PC-9 (cell line): ENCODE measurements around the gene XKR7. TPM values are rescaled to one million over a fixed set of nuclear protein-coding genes. Genes with fewer than 3 reads are reported as not detected.
"Not testable (repeated sequence)": the region's sequence is repeated elsewhere in the genome, so short reads cannot be mapped to it uniquely, and the experiment has no call there.

Experiments
- BruUV-seq: library from RNA; stranded (reverse); fragments of 400-500 nt; replicated peaks from 2 replicates; lab custom pipeline; 2021; lab: Mats Ljungman, UMichigan
- CTCF ChIA-PET: fragments of 300-600 bp; sonication (Branson Sonifier 250); formaldehyde crosslinking; loops from one replicate; lab custom pipeline; 2022; ENCODE audit warnings: antibody characterized with exemption; lab: Charles Lee
- POLR2A ChIA-PET: fragments of 300-600 bp; sonication (Branson Sonifier 250); formaldehyde crosslinking; loops from one replicate; lab custom pipeline; 2022; ENCODE audit warnings: antibody characterized with exemption; ENCODE audit not compliant: unreplicated experiment; lab: Charles Lee
- DNase-seq, 2 experiments: peaks; one replicate each; pipeline versions ENCODE4 v3.0.0 to v3.0.0-alpha.2; 2015 to 2022; ENCODE audit warnings: mixed read lengths in 1 of 2
- H2AFZ ChIP-seq: fragments of 200-600 bp; sonication (generic); 2 replicates; pipeline ENCODE4 v1.8.1; 2017; ENCODE audit warnings: antibody characterized with exemption
- H3F3A ChIP-seq: fragments of 200-600 bp; sonication (generic); 2 replicates; pipeline ENCODE4 v1.8.1; 2017; ENCODE audit warnings: antibody characterized with exemption, mild to moderate bottlenecking, low read depth; ENCODE audit not compliant: insufficient read depth
- H3K27ac ChIP-seq: fragments of 200-600 bp; sonication (generic); 2 replicates; pipeline ENCODE4 v1.6.1; 2016; ENCODE audit warnings: mixed run types
- H3K27me3 ChIP-seq: fragments of 200-600 bp; sonication (generic); 2 replicates; pipeline ENCODE4 v1.6.1; 2016; ENCODE audit warnings: low read depth, mixed run types; ENCODE audit not compliant: insufficient read depth
- H3K36me3 ChIP-seq: fragments of 200-600 bp; sonication (generic); 2 replicates; pipeline ENCODE4 v1.6.1; 2016; ENCODE audit warnings: low read depth, mixed run types
- H3K4me1 ChIP-seq: fragments of 200-600 bp; sonication (generic); replicated peaks from 2 replicates; pipeline ENCODE4 v1.6.1; 2016; ENCODE audit warnings: mixed run types; ENCODE audit not compliant: insufficient read depth
- H3K4me2 ChIP-seq: fragments of 200-600 bp; sonication (generic); 2 replicates; pipeline ENCODE4 v1.6.1; 2017; ENCODE audit warnings: mixed run types
- H3K4me3 ChIP-seq: fragments of 200-600 bp; sonication (generic); 2 replicates; pipeline ENCODE4 v1.6.1; 2016; ENCODE audit warnings: mixed run types
- H3K79me2 ChIP-seq: fragments of 200-600 bp; sonication (generic); 2 replicates; pipeline ENCODE4 v1.6.1; 2017; ENCODE audit warnings: low read depth, mixed run types
- H3K9me2 ChIP-seq: fragments of 200-600 bp; sonication (generic); 2 replicates; pipeline ENCODE4 v1.8.1; 2017; ENCODE audit warnings: mild to moderate bottlenecking; ENCODE audit not compliant: insufficient read depth
- H3K9me3 ChIP-seq: fragments of 200-600 bp; sonication (generic); 2 replicates; pipeline ENCODE4 v1.8.1; 2016; ENCODE audit warnings: low read depth; ENCODE audit not compliant: insufficient read depth
- H4K20me1 ChIP-seq: fragments of 200-600 bp; sonication (generic); 2 replicates; pipeline ENCODE4 v1.8.1; 2017; ENCODE audit not compliant: insufficient read depth
- EZH2 ChIP-seq: fragments of 200-600 bp; sonication (generic); IDR thresholded peaks from 2 replicates; pipeline ENCODE4 v1.8.0; 2017; ENCODE audit warnings: antibody characterized with exemption, low read depth
- intact Hi-C: fragments of 100-400 bp; cut with micrococcal nuclease; formaldehyde crosslinking; loops from one replicate; pipeline ENCODE4 v1.10.0; 2022; ENCODE audit not compliant: unreplicated experiment
- total RNA-seq: library from RNA; stranded (reverse); gene quantifications from 2 replicates; pipeline ENCODE4 v1.2.3, GENCODE V29; 2021
- TF ChIP-seq, protein P1 (sequence below): fragments of 200-600 bp; sonication (generic); conservative IDR thresholded peaks from 2 replicates; pipeline ENCODE4 v1.6.1; 2017; ENCODE audit warnings: mixed run types, antibody characterized with exemption, mild to moderate bottlenecking, moderate library complexity

Gene XKR7
- total RNA-seq, 1 experiment from 2014 or later: not detected

DNA sequence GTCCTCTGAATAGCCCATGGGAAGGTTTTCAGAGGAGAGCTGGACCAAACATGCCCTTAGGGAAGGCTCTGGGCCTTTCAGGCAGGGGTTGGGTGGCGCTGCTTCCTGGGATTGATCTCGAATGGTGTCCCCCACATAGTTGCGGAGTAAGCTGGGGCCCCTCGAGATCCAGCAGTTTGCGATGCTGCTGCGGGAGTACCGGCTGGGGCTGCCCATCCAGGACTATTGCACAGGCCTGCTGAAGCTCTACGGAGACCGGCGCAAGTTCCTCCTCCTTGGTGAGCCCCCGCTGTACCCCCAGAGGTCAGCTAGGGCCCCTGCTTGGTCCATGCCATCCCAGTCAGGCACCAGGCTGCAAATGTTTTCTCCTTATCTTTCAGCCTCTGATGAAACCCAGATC, 61.6 kb downstream of the XKR7 start:
- Histone ChIP-seq H3K4me1 (no peaks in the 10 kb centered on the region), H4K20me1 (no peaks in the 10 kb centered on the region), H3K4me2 (no peak overlapping the region), H3K9me2 (no peaks in the 10 kb centered on the region), H2AFZ (no peak overlapping the region), H3K79me2 (no peaks in the 10 kb centered on the region), H3K4me3 (no peak overlapping the region), H3K27me3 (peaks cover 48% of the 10 kb centered on the region), H3K27ac (no peak overlapping the region), H3K36me3 (no peaks in the 10 kb centered on the region), H3F3A (no peaks in the 10 kb centered on the region), H3K9me3 (no peaks in the 10 kb centered on the region)
- BruUV-seq: no TSS peak
- ChIA-PET POLR2A (no interaction called here), CTCF (no interaction called here)
- TF ChIP-seq EZH2: no peak
- TF ChIP-seq, protein P1, sequence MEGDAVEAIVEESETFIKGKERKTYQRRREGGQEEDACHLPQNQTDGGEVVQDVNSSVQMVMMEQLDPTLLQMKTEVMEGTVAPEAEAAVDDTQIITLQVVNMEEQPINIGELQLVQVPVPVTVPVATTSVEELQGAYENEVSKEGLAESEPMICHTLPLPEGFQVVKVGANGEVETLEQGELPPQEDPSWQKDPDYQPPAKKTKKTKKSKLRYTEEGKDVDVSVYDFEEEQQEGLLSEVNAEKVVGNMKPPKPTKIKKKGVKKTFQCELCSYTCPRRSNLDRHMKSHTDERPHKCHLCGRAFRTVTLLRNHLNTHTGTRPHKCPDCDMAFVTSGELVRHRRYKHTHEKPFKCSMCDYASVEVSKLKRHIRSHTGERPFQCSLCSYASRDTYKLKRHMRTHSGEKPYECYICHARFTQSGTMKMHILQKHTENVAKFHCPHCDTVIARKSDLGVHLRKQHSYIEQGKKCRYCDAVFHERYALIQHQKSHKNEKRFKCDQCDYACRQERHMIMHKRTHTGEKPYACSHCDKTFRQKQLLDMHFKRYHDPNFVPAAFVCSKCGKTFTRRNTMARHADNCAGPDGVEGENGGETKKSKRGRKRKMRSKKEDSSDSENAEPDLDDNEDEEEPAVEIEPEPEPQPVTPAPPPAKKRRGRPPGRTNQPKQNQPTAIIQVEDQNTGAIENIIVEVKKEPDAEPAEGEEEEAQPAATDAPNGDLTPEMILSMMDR: no peak
- no peak for DNase-seq
- intact Hi-C loops: no loop called here

DNA sequence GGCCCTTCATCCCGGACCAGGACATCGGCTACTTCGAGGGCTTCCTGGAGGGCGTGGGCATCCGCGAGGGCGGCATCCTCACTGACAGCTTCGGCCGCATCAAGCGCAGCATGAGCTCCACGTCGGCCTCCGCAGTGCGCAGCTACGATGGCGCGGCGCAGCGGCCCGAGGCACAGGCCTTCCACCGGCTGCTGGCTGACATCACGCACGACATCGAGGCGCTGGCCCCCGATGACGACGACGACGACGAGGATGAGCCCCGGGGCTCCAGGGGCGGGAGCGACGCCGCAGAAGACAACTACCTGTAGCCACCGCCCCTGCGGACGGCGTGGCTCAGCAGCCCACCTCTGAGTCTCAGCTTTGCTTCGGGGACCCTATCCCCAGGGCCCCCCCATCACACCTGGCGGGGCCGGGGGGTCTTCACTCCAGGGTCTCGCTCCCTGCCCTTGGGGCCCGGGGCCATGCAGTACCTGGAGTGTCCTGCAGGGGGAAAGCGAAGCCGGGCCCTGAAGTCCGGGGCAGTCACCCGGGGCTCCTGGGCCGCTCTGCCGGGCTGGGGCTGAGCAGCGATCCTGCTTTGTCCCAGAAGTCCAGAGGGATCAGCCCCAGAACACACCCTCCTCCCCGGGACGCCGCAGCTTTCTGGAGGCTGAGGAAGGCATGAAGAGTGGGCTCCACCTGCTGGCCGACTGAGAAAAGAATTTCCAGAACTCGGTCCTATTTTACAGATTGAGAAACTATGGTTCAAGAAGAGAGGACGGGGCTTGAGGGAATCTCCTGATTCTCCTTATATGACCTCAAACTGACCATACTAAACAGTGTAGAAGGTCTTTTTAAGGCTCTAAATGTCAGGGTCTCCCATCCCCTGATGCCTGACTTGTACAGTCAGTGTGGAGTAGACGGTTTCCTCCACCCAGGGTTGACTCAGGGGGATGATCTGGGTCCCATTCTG, 63.3 kb downstream of the XKR7 start:
- Histone ChIP-seq H3K36me3 (no peaks in the 10 kb centered on the region), H3K27me3 (peaks cover 49% of the 10 kb centered on the region), H3K4me1 (no peaks in the 10 kb centered on the region), H3F3A (no peaks in the 10 kb centered on the region), H2AFZ (no peak overlapping the region), H3K4me3 (no peak overlapping the region), H3K9me2 (no peaks in the 10 kb centered on the region), H3K9me3 (no peaks in the 10 kb centered on the region), H3K27ac (no peak overlapping the region), H4K20me1 (no peaks in the 10 kb centered on the region), H3K4me2 (peak overlapping the region; percentile 59), H3K79me2 (no peaks in the 10 kb centered on the region)
- BruUV-seq: no TSS peak
- DNase-seq: peak; percentile 50 to 75
- CTCF ChIA-PET: interaction anchor here (1.2 kb wide), 1 partner anchor 208 kb away, joined by 5 read pairs; no protein-coding TSS in a partner anchor
- TF ChIP-seq EZH2: no peak
- TF ChIP-seq, protein P1: peak; percentile 98
- intact Hi-C loops: loop anchor here (1.0 to 5.0 kb wide), 4 partner anchors 61 to 208 kb away; partner anchors contain the start of gene PDRG1
- POLR2A ChIA-PET: no interaction called here

DNA sequence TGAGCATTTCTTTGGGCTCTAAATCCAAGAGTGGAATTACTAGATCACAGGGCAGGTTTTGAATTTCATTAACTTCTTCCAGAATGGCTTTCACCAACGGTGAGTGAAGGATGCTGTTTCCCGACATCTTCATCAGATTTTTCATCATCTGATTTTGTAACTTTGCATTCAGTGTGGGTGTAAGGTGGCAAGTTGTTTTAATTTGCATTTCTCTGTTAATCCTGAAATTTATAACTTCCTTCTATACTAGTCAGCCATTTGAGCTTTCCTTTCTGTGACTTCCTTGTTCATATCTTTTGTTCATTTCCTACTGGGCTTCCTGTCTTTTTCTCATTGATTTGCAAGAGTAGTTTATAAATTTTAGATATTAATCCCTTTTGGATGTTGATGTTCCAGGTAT, 65.4 kb downstream of the XKR7 start:
- DNase-seq: no peak
- Histone ChIP-seq H3K9me2 (no peaks in the 10 kb centered on the region), H3F3A (no peaks in the 10 kb centered on the region), H3K27ac (no peak overlapping the region), H3K9me3 (no peaks in the 10 kb centered on the region), H3K4me1 (no peaks in the 10 kb centered on the region), H2AFZ (no peak overlapping the region), H3K4me2 (no peak overlapping the region), H3K79me2 (no peaks in the 10 kb centered on the region), H4K20me1 (no peaks in the 10 kb centered on the region), H3K4me3 (no peak overlapping the region), H3K36me3 (no peaks in the 10 kb centered on the region), H3K27me3 (peaks cover 65% of the 10 kb centered on the region)
- no peak for TF ChIP-seq EZH2
- TF ChIP-seq, protein P1: no peak
- intact Hi-C loops: loop anchor here (5.0 kb wide), 2 partner anchors 59 to 81 kb away; partner anchors contain the start of gene PDRG1
- BruUV-seq: no TSS peak
- ChIA-PET CTCF (interaction anchor here (0.6 kb wide), 1 partner anchor 153 kb away, joined by 3 read pairs; no protein-coding TSS in a partner anchor), POLR2A (no interaction called here)

DNA sequence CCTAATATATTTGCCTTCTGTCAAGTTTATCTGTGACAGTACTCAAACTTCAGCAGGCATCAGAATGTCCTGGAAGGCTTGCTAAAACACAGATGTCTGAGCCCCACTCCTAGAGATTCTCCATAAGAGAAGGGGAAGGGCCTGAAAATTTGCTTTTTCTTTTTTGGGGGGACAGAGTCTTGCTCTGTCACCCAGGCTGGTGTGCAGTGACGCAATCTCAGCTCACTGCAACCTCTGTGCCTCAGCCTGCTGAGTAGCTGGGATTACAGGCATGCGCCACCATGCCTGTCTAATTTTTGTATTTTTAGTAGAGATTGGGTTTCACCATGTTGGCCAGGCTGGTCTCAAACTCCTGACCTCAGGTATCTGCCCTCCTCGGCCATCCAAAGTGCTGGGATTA, 65.8 kb downstream of the XKR7 start:
- DNase-seq, H3K27ac ChIP-seq, H3F3A ChIP-seq, H3K9me3 ChIP-seq, H3K4me2 ChIP-seq, CTCF ChIA-PET, H4K20me1 ChIP-seq, BruUV-seq, POLR2A ChIA-PET, H2AFZ ChIP-seq, H3K4me1 ChIP-seq, H3K79me2 ChIP-seq, H3K9me2 ChIP-seq, H3K36me3 ChIP-seq, H3K4me3 ChIP-seq: not testable (repeated sequence)
- peaks cover 66% of the 10 kb centered on the region for H3K27me3 ChIP-seq
- intact Hi-C loops: loop anchor here (5.0 kb wide), 2 partner anchors 59 to 81 kb away; partner anchors contain the start of gene PDRG1
